ENCODE results near the gene MACROD1.
"Not testable (repeated sequence)": the region's sequence is repeated elsewhere in the genome, so short reads cannot be mapped to it uniquely, and the experiment has no call there.

The MACROD1 gene

GRCh38 chr11:64052938-64053622 is 112.8 kb downstream of the MACROD1 start:
- DNase-seq: no peak

- no peak for DNase-seq
Measured at GRCh38 chr11:64052436-64052835, 113.5 kb downstream of the MACROD1 start.

GRCh38 chr11:64051297-64051696 is 114.6 kb downstream of the MACROD1 start:
- DNase-seq: no peak

GRCh38 chr11:64049509-64049908 is 116.4 kb downstream of the MACROD1 start:
- DNase-seq: no peak

GRCh38 chr11:64048042-64048854 is 117.7 kb downstream of the MACROD1 start:
- peak; percentile 11 for DNase-seq

- DNase-seq: not testable (repeated sequence)
Measured at GRCh38 chr11:64047373-64047772, 118.5 kb downstream of the MACROD1 start.

- no peak for DNase-seq
Measured at GRCh38 chr11:64045700-64046099, 120.2 kb downstream of the MACROD1 start.

GRCh38 chr11:64044730-64045393 is 121.1 kb downstream of the MACROD1 start:
- DNase-seq: no peak

GRCh38 chr11:64043545-64043944 is 122.4 kb downstream of the MACROD1 start:
- DNase-seq: no peak

- DNase-seq: no peak
Measured at GRCh38 chr11:64042301-64042700, 123.6 kb downstream of the MACROD1 start.

- no peak for DNase-seq
Measured at GRCh38 chr11:64041846-64042245, 124.1 kb downstream of the MACROD1 start.

- no peak for DNase-seq
Measured at GRCh38 chr11:64040684-64041322, 125.1 kb downstream of the MACROD1 start.

- no peak for DNase-seq
Measured at GRCh38 chr11:64039012-64039665, 126.8 kb downstream of the MACROD1 start.

- DNase-seq: no peak
Measured at GRCh38 chr11:64038500-64038899, 127.4 kb downstream of the MACROD1 start.

GRCh38 chr11:64037027-64037634 is 128.8 kb downstream of the MACROD1 start:
- DNase-seq: no peak

GRCh38 chr11:64036087-64037026 is 129.6 kb downstream of the MACROD1 start:
- no peak for DNase-seq

- no peak for DNase-seq
Measured at GRCh38 chr11:64035576-64035975, 130.3 kb downstream of the MACROD1 start, which contains the start of gene FLRT1. Gene FLRT1 (plus strand): TSS chr11:64035931. CDS start chr11:64116268, 80,337 bp downstream.

- no peak for DNase-seq
Measured at GRCh38 chr11:64035081-64035524, 130.8 kb downstream of the MACROD1 start.

- DNase-seq: no peak
Measured at GRCh38 chr11:64034411-64034811, 131.5 kb downstream of the MACROD1 start.

GRCh38 chr11:64032050-64032449 is 133.9 kb downstream of the MACROD1 start:
- no peak for DNase-seq

- no peak for DNase-seq
Measured at GRCh38 chr11:64031001-64031400, 134.9 kb downstream of the MACROD1 start.

All from GF-D8 (cell line).